ENCODE measurements around the gene PDZRN3. TPM values are rescaled to one million over a fixed set of nuclear protein-coding genes. Genes with fewer than 3 reads are reported as not detected.

The PDZRN3 gene
- total RNA-seq, 2 experiments from 2014 or later, result not detected

DNA sequence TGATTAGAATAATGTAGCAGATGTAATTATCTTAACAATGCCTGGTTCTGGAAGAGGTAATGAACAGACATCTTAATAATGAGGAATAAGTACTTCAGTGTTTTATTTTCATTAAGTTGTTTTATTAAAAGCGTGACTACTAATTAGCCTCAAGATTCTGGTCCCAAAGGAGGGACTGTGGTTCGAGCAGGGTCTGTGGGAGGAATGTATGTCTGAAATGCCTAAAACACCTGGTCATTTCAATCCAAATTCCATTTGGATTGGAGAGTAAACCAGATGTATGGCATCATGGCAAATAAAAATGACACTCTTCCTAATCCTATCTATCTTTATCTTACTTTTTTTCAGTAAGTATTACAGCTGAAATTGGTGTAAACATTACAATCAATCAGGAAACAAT, 243.2 kb downstream of the PDZRN3 start:
- Mint-ChIP-seq H3K27me3 (no peaks in the 10 kb centered on the region), H3K4me3 (no peak overlapping the region), H3K9me3 (peaks cover 10% of the 10 kb centered on the region), H3K4me1 (ENCODE audit: low read depth) (no peaks in the 10 kb centered on the region), H3K27ac (no peak overlapping the region), H3K36me3 (ENCODE audit: low read depth) (no peaks in the 10 kb centered on the region)
- intact Hi-C loops (cut with micrococcal nuclease), result no loop called here
- no peak for TF ChIP-seq CTCF (IDR thresholded peaks at IDR 0.05)
- no peak for ATAC-seq
- ChIA-PET POLR2A (no interaction called here), CTCF (no interaction called here)
- DNase-seq, result no peak

GRCh38 chr3:73380735-73381532, 243.8 kb downstream of the PDZRN3 start:
- ChIA-PET POLR2A (no interaction called here), CTCF (no interaction called here)
- no peak for DNase-seq
- ATAC-seq, result no peak
- Mint-ChIP-seq H3K27me3 (no peaks in the 10 kb centered on the region), H3K4me1 (ENCODE audit: low read depth) (no peaks in the 10 kb centered on the region), H3K4me3 (no peak overlapping the region), H3K9me3 (peaks cover 10% of the 10 kb centered on the region), H3K27ac (no peak overlapping the region), H3K36me3 (ENCODE audit: low read depth) (no peaks in the 10 kb centered on the region)
- no peak for TF ChIP-seq CTCF (IDR thresholded peaks at IDR 0.05)
- intact Hi-C loops (cut with micrococcal nuclease), result no loop called here

- ChIA-PET CTCF (no interaction called here), POLR2A (no interaction called here)
- no peak for DNase-seq
Observed at GRCh38 chr3:73379465-73379864, 245.3 kb downstream of the PDZRN3 start.

DNA sequence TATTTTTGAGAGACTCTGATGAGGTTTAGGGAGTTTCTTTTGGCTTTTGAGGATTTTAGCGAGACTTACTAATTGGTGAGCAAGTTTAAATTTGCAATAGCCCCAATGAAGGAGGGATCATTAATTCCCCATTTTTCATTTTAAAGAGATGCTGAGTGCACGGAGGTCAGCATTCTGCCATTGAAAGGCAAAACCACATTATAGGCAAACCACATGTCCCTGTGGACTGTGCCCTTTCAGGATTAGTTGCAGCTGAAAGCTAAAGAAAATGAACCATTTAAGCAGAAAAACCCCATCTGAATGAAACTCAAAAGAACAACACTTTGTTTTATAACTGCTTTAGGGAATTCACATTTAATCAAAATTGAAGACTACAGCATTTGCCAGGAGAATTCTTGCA, 246.5 kb downstream of the PDZRN3 start:
- POLR2A ChIA-PET, result no interaction called here
- Mint-ChIP-seq H3K9me3 (peaks cover 12% of the 10 kb centered on the region), H3K4me3 (no peak overlapping the region), H3K36me3 (ENCODE audit: low read depth) (no peaks in the 10 kb centered on the region), H3K4me1 (ENCODE audit: low read depth) (no peaks in the 10 kb centered on the region), H3K27me3 (no peaks in the 10 kb centered on the region), H3K27ac (no peak overlapping the region)
- intact Hi-C loops (cut with micrococcal nuclease), result no loop called here
- TF ChIP-seq CTCF (IDR thresholded peaks at IDR 0.05), result no peak
- no peak for ATAC-seq
- DNase-seq, result no peak
- CTCF ChIA-PET, result no interaction called here

More at GRCh38 chr3:73379465-73379864, 245.3 kb downstream of the PDZRN3 start:
- no peak overlapping the region for H3K4me3 Mint-ChIP-seq
- no peak for ATAC-seq
- H3K4me1 Mint-ChIP-seq (ENCODE audit: low read depth), result no peaks in the 10 kb centered on the region
- no peak overlapping the region for H3K27ac Mint-ChIP-seq
- peaks cover 14% of the 10 kb centered on the region for H3K9me3 Mint-ChIP-seq
- intact Hi-C loops (cut with micrococcal nuclease), result no loop called here
- H3K27me3 Mint-ChIP-seq, result no peaks in the 10 kb centered on the region
- TF ChIP-seq CTCF (IDR thresholded peaks at IDR 0.05), result no peak
- no peaks in the 10 kb centered on the region for H3K36me3 Mint-ChIP-seq (ENCODE audit: low read depth)

GRCh38 chr3:73365756-73366397, 258.9 kb downstream of the PDZRN3 start:
- TF ChIP-seq CTCF (IDR thresholded peaks at IDR 0.05), result no peak
- no peak for DNase-seq
- no peaks in the 10 kb centered on the region for H3K36me3 Mint-ChIP-seq (ENCODE audit: low read depth)
- ATAC-seq, result no peak
- no peaks in the 10 kb centered on the region for H3K4me1 Mint-ChIP-seq (ENCODE audit: low read depth)
- ChIA-PET CTCF (no interaction called here), POLR2A (no interaction called here)
- H3K27me3 Mint-ChIP-seq, result no peaks in the 10 kb centered on the region
- H3K9me3 Mint-ChIP-seq, result no peaks in the 10 kb centered on the region
- no peak overlapping the region for H3K4me3 Mint-ChIP-seq
- no peak overlapping the region for H3K27ac Mint-ChIP-seq
- intact Hi-C loops (cut with micrococcal nuclease), result no loop called here

Measured in activated CD8-positive, alpha-beta T cell treated with anti-CD3 and anti-CD28 coated beads for 36 hours (primary cell).